ENCODE data around the gene CEACAM19. TPM values are rescaled to one million over a fixed set of nuclear protein-coding genes. Genes with fewer than 3 reads are reported as not detected.
"Not testable (repeated sequence)": the region's sequence is repeated elsewhere in the genome, so short reads cannot be mapped to it uniquely, and the experiment has no call there.

Gene CEACAM19
- total RNA-seq, 1 donor from 2014 or later = 0.37 TPM

DNA sequence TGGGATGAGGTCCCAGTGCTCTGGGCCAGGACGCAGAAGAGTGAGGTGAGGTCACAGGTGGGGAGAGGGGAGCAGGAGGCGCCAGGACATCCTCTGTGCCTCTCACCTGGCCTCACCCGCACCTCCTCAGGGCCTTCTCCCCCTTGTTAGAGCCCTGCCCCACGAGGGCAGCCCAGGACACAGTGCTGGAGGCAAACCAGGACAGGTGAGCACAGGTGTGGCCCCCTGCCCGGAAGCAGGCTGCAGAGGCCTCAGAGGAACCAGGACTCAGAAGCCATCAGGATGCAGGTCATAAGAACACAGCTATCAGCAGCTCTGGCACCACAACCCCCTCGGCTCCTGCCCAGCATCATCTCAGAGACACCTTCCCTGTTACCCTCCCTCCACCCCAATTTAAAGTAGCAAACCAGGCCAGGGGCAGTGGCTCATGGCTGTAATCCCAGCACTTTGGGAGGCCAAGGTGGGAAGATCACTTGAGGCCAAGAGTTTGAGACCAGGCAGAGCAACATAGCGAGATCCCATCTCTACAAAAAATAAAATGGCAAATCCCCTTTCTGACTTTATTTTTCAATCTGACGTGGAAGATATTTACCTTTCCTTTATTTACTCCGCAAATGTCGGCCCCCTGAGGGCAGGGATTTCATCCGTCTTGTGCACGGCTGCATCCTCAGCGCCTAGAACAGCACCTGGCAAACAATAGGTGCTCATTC, 27.4 kb downstream of the CEACAM19 start, which contains the start of gene CEACAM16:
CEACAM16 (plus strand) TSS at position 660 of the 710 bp plus-strand sequence. CDS start 2,306 bp downstream, outside the sequence.
- intact Hi-C loops (cut with micrococcal nuclease) = no loop called here

DNA sequence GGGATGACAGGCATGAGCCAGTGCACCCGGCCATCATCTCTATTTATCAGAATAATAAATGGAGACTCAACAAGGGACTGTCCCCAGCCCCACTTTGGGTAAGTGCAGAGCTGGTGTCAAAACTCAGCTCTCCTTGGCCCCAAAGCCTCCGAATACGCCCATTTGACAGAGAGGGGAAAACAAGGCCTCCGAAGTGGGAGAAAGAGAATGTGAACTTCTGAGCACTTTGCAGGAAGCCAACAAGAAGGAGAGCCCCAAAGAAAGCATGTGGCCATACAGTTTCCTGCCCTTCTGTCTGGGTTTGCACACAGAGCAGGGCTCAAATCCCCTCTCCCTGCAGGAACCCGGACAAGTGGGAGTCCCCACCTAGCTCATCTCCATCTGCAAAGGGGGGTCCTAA, 29.3 kb downstream of the CEACAM19 start:
- intact Hi-C loops (cut with micrococcal nuclease) = no loop called here

DNA sequence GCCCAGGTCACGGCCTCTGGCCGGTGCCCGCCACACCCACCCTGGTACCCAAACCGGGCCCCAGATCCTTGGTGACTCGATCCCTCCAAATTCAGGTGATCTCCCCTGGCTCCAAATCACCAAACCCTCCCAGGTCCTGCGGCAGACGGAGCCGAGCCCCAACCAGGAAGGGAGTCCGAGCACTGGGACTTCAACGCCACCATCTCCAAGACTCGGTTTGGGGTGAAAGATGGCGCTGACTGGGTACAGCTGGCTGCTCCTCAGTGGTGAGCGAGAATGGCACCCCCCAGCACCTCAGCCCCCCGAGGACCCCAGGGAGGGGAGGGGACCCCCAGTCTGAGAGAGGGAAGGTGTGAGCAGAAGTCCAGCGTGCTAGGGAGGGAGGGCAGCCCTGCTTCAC, 29.9 kb downstream of the CEACAM19 start:
- intact Hi-C loops (cut with micrococcal nuclease) = no loop called here

DNA sequence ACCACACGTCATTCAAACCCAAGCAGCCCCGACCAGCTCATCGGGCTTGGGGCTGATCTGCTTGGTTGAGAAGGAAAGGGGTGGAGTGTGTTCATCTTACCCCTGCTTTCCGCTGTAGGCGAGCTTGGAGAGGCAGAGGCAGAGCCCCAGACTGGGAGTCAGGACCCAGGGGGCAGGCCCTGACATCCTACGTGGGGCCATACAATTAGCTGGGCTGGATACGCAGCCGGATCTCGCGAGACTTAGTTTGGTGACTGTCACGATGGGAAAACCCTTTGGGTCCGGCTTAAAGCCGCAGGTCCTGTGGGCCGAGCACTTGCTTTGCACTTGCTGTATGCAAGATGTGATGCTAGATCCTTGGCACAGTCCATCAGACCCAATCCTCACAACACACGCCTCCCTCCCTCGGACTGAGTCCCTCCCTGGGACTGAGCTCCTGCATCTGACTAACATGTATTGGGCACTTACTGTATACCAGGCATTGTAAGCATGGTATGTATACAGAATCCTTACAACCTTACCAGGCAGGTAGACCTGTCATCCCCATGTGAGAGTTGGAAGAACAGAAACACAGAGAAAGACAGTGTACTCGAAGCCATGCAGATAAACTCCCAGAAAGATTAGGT, 31.4 kb downstream of the CEACAM19 start:
- intact Hi-C loops (cut with micrococcal nuclease) = no loop called here

DNA sequence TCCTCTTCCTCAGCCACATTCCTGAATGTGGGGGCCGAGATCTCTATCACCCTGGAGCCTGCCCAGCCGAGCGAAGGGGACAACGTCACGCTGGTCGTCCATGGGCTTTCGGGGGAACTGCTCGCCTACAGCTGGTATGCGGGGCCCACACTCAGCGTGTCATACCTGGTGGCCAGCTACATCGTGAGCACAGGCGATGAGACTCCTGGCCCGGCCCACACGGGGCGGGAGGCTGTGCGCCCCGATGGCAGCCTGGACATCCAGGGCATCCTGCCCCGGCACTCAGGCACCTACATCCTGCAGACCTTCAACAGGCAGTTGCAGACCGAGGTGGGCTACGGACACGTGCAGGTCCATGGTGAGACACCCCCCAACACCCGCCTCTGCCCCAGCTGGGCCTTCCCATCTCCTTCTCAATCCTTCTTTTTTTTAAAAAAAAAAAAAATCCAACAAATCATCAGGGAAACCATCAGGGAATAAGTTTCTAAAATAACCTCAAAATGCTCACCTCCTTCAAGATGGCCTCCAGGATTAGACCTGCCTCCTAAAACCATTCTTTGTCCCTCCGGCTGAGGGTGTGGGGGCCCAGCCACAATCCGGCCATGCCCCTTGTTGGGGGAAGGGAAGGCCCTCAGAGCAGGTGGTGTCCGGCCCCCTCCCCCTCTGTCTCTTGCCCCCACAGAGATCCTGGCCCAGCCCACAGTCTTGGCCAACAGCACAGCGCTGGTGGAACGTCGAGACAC, 32.2 kb downstream of the CEACAM19 start:
- intact Hi-C loops (cut with micrococcal nuclease) = no loop called here

DNA sequence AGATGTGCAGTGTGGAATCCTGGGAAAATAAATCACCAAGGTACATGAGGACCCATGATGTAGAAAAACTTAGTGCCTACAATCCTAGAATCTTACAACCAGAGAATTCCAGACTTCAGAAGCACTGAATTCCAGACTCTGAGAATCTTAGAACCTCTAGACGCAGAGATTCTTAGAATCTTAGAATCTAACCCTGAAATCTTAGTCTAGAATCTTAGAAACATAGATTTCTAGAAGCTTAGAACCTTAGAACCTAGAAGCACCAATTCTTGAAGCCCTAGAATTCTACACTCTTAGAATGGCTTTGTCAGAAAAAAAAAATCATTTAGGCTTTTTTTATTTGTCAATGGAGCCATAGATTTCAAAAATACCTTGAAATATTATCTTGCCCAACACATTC, 33.7 kb downstream of the CEACAM19 start:
- intact Hi-C loops (cut with micrococcal nuclease) = no loop called here

DNA sequence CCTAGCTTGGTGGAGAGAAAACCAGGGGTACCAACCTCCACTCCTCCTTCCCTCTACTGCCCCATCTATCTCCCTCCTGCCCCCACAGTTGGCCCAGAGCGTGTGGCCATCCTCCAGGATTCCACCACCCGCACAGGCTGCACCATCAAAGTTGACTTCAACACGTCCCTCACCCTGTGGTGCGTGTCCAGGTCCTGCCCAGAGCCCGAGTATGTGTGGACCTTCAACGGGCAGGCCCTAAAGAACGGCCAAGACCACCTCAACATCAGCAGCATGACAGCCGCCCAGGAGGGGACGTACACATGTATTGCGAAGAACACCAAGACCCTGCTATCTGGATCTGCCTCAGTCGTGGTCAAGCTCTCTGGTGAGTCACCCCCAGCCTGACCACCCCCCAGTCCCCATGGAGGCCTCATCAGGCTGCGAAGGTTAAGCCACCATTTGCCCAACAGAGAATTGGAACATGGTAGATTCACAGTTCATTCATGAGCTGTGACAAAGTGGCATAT, 34.3 kb downstream of the CEACAM19 start:
- intact Hi-C loops (cut with micrococcal nuclease) = no loop called here

DNA sequence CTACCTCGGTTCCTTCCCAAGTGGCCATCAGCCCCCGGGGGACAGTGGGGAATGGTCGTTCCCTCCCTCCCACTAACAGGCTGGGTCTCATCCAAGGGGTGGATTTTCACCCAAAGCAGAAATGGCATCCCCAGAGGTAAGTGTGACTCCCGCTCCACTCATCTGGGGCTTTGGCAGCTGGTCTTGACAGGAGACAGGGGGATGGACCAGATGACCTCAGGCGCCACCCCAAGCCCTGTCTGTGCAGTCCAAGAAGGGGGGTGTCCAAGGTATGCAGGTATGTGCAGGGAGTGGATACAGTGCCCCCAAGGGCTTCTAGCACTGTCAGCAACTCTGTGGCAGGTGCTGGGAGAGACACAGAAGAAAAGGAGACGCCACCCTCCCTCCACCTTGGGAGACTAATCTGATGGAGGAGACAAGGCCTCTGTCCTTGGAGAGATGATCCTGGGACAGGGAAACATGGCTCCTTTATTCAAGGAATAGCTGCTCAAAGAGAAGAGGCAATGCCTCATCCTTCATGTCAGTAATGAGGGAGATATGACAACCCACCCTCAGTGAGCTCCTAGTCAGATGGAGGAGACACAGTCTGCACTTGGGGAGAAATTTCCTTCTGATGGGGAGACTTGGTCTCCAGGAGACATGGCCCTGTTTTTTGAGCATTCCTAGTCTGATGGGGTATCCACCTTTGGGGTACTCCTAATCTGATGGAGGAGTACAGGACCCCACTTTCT, 35.4 kb downstream of the CEACAM19 start:
- intact Hi-C loops (cut with micrococcal nuclease) = no loop called here

DNA sequence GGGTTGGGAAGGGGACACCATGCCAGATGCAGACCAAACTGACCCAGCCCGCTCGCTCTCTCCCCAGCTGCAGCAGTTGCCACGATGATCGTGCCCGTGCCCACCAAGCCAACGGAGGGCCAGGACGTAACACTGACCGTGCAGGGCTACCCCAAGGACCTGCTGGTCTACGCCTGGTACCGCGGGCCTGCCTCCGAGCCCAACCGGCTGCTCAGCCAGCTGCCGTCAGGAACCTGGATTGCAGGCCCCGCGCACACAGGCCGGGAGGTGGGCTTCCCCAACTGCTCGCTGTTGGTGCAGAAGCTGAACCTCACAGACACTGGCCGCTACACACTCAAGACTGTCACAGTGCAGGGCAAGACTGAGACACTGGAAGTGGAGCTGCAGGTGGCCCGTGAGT, 36.5 kb downstream of the CEACAM19 start:
- intact Hi-C loops (cut with micrococcal nuclease) = no loop called here

DNA sequence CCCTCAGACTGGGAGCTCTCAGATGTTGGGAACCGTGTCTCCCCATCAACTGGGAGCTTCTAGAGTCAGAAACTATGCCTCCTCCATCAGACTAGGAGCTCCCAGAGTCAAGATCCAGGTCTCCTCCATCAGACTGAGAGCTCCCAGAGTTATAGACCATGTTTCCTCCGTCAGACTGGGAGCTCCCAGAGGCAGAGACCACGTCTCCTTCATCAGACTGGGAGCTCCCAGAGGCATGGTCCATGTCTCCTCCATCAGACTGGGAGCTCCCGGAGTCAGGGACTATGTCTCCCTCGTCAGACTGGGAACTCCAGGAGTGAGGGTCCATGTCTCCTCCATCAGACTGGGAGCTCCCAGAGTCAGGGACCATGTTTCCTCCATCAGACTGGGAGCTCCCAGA, 37.7 kb downstream of the CEACAM19 start:
- intact Hi-C loops (cut with micrococcal nuclease) = no loop called here

DNA sequence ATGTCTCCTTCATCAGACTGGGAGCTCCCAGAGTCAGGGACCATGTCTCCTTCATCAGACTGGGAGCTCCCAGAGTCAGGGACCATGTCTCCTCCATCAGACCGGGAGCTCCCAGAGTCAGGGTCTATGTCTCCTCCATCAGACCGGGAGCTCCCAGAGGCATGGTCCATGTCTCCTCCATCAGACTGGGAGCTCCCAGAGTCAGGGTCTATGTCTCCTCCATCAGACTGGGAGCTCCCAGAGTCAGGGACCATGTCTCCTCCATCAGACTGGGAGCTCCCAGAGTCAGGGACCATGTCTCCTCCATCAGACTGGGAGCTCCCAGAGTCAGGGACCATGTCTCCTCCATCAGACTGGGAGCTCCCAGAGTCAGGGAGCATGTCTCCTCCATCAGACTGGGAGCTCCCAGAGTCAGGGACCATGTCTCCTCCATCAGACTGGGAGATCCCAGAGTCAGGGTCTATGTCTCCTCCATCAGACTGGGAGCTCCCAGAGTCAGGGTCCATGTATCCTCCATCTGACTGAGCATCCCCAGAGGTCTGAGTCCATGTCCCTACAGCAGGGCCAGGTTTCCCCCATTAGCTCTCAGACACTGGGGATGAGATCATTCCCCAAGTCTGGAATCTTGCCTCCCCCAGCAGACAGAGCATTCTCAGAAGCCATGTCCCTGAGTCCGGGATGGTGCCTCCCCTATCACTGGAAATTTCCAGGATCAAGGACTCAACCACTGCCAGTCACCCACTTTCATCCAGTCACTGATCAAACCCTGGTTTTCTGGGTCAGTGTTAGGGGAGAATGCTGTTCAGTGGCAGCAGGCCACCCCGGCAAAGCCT, 38.4 kb downstream of the CEACAM19 start:
- intact Hi-C loops (cut with micrococcal nuclease) = not testable (repeated sequence)

DNA sequence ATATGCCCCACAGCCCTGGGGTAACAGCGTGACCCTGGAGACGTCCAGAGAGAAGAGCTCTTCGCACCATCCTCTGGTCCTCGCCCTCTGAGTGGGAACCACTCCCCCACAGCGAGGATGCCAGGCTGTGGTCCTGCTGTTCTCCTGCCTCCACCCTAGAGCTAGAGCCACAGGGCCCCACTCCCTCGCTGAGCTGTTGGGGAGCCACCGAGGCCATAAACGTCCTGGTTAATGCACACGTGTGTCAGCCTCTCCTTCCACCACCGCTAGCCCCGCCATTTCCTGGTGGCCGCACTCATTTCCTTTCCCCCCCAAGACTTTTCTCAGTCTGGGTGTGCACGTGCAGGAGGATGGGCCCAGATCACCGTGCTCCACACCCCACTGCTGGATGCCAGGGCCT, 39.2 kb downstream of the CEACAM19 start:
- intact Hi-C loops (cut with micrococcal nuclease) = no loop called here

DNA sequence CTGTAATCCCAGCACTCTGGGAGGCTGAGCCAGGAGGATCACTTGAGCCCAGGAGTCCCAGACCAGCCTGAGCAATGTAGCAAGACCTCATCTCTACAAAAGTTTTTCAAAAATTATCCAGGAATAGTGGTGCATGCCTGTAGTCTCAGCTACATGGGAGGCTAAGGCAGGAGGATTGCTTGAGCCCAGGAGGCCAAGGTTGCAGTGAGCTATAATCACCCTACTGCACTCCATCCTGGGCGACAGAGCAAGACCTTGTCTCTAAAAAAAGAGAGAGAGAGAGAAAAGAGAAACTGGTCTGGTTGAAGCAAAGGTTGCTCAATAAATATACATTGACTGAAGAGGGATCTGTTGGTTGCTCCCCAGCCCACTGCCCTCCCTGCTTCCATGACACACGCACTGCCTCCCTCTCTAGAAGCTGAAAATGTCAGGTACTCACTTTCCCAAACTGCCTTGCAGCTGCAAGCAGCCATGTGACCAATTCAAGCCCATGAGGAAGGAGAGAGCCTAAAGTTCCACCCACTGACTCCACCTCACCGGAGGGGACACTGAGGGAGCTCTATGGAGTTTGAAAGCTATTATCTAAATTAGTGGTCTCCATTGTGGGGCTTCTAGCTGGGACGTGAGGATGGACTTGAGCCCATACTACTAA, 41.7 kb downstream of the CEACAM19 start:
- intact Hi-C loops (cut with micrococcal nuclease) = no loop called here

DNA sequence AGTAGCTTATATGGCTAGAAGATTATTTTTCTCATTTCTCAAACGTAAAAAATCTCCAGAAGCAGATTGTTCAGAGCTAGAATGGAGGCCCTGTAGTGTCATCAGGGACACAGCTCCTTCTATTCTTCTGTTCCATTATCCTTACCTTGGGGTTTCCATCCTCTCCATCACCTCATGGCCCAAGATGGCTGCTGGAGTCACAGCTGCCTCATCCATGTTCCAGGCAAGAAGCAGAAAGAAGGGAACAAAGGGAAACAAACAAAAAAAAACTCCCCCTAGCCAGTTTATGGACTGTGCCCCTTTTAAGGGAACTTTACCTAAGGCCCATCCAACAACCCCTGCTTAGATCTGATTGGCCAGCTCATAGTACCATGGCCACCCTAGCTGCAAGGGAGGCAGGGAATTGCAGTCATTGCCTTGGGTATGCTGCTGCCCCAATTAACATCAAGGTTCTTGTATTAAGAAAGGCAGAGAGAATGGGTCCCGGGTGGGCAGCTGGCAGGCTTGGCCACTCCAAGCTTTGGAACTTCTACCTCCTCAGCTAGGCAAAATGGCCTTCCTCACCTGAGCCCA, 43.4 kb downstream of the CEACAM19 start:
- intact Hi-C loops (cut with micrococcal nuclease) = no loop called here

DNA sequence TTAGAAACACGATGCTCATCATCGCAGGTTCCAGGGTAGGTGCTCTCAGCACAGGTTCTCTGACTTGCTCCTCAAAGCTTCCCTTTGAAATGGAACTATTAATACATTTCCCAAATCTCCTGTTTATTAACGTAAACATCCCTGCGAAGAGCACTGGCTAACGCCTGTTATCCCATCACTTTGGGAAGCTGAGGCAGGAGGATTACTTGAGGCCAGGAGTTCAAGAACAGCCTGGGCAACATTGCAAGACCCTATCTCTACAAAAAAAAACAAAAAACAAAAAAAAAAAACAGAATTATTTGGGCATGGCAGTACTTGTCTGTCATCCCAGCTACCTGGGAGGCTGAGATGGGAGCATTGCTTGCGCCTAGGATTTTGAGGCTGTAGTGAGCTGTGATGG, 46.3 kb downstream of the CEACAM19 start:
- intact Hi-C loops (cut with micrococcal nuclease) = no loop called here

DNA sequence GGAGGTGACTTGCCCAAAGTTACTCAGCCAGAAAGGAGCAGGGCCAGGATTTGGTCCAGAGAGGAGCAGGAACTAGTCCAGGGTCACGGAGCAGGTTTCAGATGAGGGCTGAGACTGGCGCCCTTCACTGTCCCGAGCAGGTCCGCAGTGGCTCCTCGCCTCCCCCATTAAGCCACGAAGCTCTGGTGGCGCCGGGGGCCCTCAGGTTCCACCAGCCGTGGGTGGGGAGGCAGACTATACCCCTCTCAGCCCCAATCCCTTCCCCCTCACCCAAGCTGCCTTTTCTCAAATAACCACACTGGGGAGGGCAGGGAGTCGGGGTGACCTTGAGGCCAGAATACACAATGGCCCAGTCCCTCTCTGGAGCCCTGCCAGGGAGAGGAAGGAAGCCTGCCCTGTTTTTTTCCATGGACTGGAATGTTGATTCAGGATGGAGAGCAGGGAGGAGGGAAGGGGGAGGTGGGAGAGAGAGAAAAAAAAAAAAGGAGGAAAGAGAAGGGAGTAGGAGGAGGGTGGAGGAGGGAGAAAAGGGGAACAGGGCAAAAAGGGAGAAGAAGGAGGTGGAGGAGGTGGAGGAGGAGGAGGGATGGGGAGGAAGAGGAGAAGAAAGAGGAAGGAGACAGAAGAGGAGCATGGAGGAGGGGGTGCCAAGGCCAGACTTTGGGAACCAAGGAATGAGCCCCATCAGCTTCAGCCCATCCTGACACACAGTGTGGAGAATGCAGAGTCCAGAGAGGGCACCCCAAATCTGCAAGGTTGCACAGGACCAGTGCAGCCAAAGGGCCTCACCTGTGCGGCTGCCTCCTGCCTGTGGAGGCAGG, 47.4 kb downstream of the CEACAM19 start:
- intact Hi-C loops (cut with micrococcal nuclease) = no loop called here

DNA sequence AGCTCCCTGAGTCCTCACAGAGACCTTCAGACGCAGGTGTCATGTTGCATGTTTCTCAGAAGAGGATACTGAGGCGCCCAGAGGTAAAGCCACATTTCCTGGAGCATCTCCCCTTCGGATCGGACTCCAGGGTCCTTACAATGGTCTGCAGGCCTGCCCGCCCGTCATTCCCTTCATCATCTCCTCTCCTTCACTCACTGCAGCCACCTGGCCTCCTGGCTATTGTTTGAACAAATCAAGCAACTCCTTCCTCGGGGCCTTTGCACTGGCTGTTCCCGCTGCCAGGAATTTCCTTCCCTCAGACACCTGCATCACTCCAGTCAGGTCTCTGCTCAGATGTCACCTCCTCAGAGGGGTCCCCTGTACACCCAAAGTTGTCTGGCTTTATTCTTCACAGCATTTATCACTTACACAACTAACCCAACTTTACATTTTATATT, 48.0 kb downstream of the CEACAM19 start:
- intact Hi-C loops (cut with micrococcal nuclease) = no loop called here

DNA sequence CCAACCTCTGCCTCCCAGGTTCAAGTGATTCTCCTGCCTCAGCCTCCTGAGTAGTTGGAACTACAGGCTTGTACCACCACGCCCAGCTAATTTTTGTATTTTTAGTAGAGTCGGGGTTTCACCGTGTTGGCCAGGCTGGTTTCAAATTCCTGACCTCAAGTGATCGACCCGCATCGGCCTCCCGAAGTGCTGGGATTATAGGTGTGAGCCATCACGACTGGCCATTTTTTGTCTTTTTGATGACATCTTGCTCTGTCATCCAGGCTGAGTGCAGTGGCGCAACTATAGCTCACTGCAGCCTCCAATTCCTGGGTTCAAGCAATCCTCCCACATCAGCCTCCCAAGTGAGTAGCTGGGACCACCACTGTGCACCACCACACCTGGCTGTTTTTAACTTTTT, 49.1 kb downstream of the CEACAM19 start:
- intact Hi-C loops (cut with micrococcal nuclease) = not testable (repeated sequence)

DNA sequence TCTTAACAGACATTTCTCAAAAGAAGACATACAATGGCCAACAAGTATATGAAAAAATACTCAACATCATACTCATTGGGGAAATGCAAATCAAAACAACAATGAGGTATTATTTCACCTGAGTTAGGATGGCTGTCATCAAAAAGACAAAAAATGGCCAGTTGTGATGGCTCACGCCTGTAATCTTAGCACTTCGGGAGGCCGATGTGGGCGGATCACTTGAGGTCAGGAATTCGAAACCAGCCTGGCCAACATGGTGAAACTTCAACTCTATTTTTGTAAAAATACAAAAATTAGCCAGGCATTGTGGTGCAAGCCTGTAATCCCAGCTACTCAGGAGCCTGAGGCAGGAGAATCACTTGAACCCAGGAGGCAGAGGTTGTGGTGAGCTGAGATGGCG, 49.7 kb downstream of the CEACAM19 start:
- intact Hi-C loops (cut with micrococcal nuclease) = no loop called here

Data from T-helper 1 cell treated with Interleukin-12 subunit alpha and Interleukin-12 subunit beta and Interleukin-4 antibody, amounts not matched to agents 30 ng/mL and 1 ng/mL, for 36 hours (primary cell).